Upper lobe of left lung (tissue), 4 donors: Measurements from ENCODE around the gene STK11.

Experiments used
- EP300 ChIP-seq, 4 donors: sonication (generic); formaldehyde crosslinking; IDR thresholded peaks; one replicate each; pipeline ENCODE4 v1.5.1; 2017; ENCODE audit warnings: antibody characterized with exemption in 4 of 4, control low read depth in 2 of 4
- POLR2A ChIP-seq, 4 donors: fragments of 450-650 bp; IDR thresholded peaks; one replicate each; pipeline ENCODE4 v1.5.1; 2016 to 2017; ENCODE audit warnings: antibody characterized with exemption in 4 of 4, mild to moderate bottlenecking in 2 of 4
- POLR2AphosphoS5 ChIP-seq, 2 donors: sonication (generic); formaldehyde crosslinking; IDR thresholded peaks; one replicate each; pipeline ENCODE4 v1.5.1; 2017; ENCODE audit warnings: antibody characterized with exemption in 2 of 2
- TF ChIP-seq, protein P1 (sequence below), 6 experiments: fragments of 450-650 bp in 4 of 6; fragments of 200-600 bp in 2 of 6; sonication (generic) in 2 of 6; IDR thresholded peaks; one replicate each; pipeline ENCODE4 v1.5.1; 2016 to 2019; ENCODE audit warnings: antibody characterized with exemption in 6 of 6

- TF ChIP-seq, protein P1, sequence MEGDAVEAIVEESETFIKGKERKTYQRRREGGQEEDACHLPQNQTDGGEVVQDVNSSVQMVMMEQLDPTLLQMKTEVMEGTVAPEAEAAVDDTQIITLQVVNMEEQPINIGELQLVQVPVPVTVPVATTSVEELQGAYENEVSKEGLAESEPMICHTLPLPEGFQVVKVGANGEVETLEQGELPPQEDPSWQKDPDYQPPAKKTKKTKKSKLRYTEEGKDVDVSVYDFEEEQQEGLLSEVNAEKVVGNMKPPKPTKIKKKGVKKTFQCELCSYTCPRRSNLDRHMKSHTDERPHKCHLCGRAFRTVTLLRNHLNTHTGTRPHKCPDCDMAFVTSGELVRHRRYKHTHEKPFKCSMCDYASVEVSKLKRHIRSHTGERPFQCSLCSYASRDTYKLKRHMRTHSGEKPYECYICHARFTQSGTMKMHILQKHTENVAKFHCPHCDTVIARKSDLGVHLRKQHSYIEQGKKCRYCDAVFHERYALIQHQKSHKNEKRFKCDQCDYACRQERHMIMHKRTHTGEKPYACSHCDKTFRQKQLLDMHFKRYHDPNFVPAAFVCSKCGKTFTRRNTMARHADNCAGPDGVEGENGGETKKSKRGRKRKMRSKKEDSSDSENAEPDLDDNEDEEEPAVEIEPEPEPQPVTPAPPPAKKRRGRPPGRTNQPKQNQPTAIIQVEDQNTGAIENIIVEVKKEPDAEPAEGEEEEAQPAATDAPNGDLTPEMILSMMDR (IDR thresholded peaks at IDR 0.05): no peak
- TF ChIP-seq POLR2A (IDR thresholded peaks at IDR 0.05) (no peak), POLR2AphosphoS5 (IDR thresholded peaks at IDR 0.05) (no peak), EP300 (IDR thresholded peaks at IDR 0.05) (no peak)
These were observed 52.0 kb downstream of the STK11 start for GRCh38 chr19:1257475-1258162.
